ENCODE results near the gene TTC3. TPM values are rescaled to one million over a fixed set of nuclear protein-coding genes. Genes with fewer than 3 reads are reported as not detected.

The TTC3 gene
- total RNA-seq, 1 donor from 2014 or later, result 286 TPM

- Mint-ChIP-seq H3K36me3 (peaks cover 63% of the 10 kb centered on the region), H3K4me1 (no peaks in the 10 kb centered on the region), H3K9me3 (no peaks in the 10 kb centered on the region), H3K27ac (no peak overlapping the region), H3K27me3 (ENCODE audit: low read depth) (no peaks in the 10 kb centered on the region), H3K4me3 (no peak overlapping the region)
- DNase-seq (ENCODE audit: low spot score in 2 of 2, unreplicated experiment in 2 of 2), result no peak
- no peak for TF ChIP-seq CTCF (IDR thresholded peaks at IDR 0.05; ENCODE audit: unreplicated experiment)
Measured at GRCh38 chr21:37224861-37225839, 152.1 kb downstream of the TTC3 start.

- Mint-ChIP-seq H3K27me3 (ENCODE audit: low read depth) (no peaks in the 10 kb centered on the region), H3K4me1 (no peaks in the 10 kb centered on the region), H3K4me3 (no peak overlapping the region), H3K9me3 (no peaks in the 10 kb centered on the region), H3K36me3 (peaks cover 62% of the 10 kb centered on the region), H3K27ac (no peak overlapping the region)
- DNase-seq (ENCODE audit: low spot score in 2 of 2, unreplicated experiment in 2 of 2), result no peak
- TF ChIP-seq CTCF (IDR thresholded peaks at IDR 0.05; ENCODE audit: unreplicated experiment), result no peak
Measured at GRCh38 chr21:37226041-37226920, 153.2 kb downstream of the TTC3 start.

DNA sequence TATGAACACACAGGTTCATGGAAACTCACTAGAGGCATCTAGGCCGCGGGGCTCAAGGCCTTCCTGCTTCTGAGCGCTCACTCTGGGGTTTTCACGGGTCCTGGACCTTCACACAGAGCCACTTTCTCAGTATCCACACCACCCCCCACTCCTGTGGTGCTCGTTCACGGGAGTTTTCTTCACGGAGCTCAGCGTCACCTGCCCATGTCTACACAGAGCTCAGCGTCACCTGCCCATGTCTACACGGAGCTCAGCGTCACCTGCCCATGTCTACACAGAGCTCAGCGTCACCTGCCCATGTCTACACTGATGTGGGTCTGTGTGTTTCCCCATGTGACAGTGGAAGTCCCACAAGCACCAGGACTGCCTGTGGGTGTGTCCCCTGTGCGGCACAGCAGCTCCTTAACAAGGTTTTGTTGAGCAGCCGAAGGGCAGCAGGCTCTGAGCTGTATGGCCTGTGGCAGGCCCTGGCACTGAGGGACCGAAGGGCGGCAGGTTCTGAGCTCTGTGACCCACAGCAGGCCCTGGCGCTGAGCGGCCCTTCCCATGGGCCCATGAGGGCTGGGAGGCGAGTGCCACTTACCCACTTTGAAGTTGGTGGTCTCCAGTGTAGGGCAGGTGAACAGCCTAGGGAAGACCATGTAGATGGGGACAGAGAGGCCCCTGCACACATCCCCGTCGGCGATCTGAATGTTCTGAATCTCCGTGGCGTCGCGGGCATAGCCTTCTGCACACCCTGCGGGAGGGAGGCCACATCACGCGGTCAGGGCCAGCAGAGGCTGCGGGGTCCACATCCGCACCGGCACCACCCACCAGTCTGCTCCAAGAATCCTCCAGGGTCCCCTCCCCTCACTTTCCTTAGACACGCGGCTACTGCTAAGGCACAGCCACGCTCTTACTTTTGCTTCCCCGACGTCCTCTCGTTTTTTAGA lies 154.3 kb downstream of the TTC3 start:
- Mint-ChIP-seq H3K9me3 (no peaks in the 10 kb centered on the region), H3K4me3 (no peak overlapping the region), H3K27me3 (ENCODE audit: low read depth) (no peaks in the 10 kb centered on the region), H3K27ac (no peak overlapping the region), H3K4me1 (no peaks in the 10 kb centered on the region), H3K36me3 (peaks cover 68% of the 10 kb centered on the region)
- no peak for DNase-seq (ENCODE audit: low spot score in 2 of 2, unreplicated experiment in 2 of 2)
- TF ChIP-seq CTCF (IDR thresholded peaks at IDR 0.05; ENCODE audit: unreplicated experiment), result no peak

DNA sequence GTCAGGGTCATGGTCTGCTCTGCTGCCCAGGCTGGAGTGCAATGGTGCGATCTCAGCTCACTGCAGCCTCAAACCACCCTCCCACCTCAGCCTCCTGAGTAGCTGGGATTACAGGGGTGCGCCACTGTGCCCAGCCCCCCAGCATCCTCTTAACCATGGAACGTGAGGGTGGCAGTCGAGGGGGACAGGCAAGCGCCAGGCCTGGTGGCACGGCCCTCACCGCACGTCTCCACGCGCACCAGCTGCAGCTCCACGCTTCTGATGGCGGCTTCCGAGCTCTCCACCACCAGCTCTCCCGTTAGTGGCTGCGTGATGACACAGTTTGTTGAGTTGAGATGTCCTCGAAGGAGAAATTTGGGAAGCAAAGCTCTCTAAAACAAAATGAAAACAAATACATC lies 154.9 kb downstream of the TTC3 start:
- Mint-ChIP-seq H3K27ac (no peak overlapping the region), H3K36me3 (peaks cover 70% of the 10 kb centered on the region)
- no peak for TF ChIP-seq CTCF (IDR thresholded peaks at IDR 0.05; ENCODE audit: unreplicated experiment)

More for the DNA sequence above, 154.9 kb downstream of the TTC3 start:
- Mint-ChIP-seq H3K4me1 (no peaks in the 10 kb centered on the region), H3K27me3 (ENCODE audit: low read depth) (no peaks in the 10 kb centered on the region), H3K9me3 (no peaks in the 10 kb centered on the region), H3K4me3 (no peak overlapping the region)
- DNase-seq (ENCODE audit: low spot score in 2 of 2, unreplicated experiment in 2 of 2), result no peak

All from mesothelial cell of epicardium (in vitro differentiated cells).